ENCODE measurements around the gene CDC27. TPM values are rescaled to one million over a fixed set of nuclear protein-coding genes. Genes with fewer than 3 reads are reported as not detected.
A peak's percentile ranks its signal among the peaks of the same experiment; 100 is the strongest.
"Not testable (repeated sequence)": the region's sequence is repeated elsewhere in the genome, so short reads cannot be mapped to it uniquely, and the experiment has no call there.

CDC27 gene
- polyA plus RNA-seq, 6 donors from 2014 or later = 88.1 to 112 (median 97.6) TPM

- H3K4me1 Mint-ChIP-seq = peaks cover 43 to 69% (median 55%) of the 10 kb centered on the region in 3 donors
- H3K36me3 Mint-ChIP-seq = no peaks in the 10 kb centered on the region
- H3K4me3 Mint-ChIP-seq = peak overlapping the region in 3 of 8 donors; percentile 13 to 83 (median 39)
- DNase-seq (no peak), ATAC-seq (ENCODE audit: low read depth in 2 of 2) (no peak)
- no peaks in the 10 kb centered on the region for H3K9me3 Mint-ChIP-seq
- H3K27me3 Mint-ChIP-seq = no peaks in the 10 kb centered on the region
- H3K27ac Mint-ChIP-seq = peak overlapping the region; percentile 66 to 99 (median 96)
Measured at GRCh38 chr17:47201166-47201565, 12.1 kb upstream of the CDC27 start.

GRCh38 chr17:47200325-47200664 is 11.2 kb upstream of the CDC27 start:
- H3K9me3 Mint-ChIP-seq = no peaks in the 10 kb centered on the region
- peak; percentile 30 to 35 for ATAC-seq (ENCODE audit: low read depth in 2 of 2)
- peaks cover 38 to 66% (median 47%) of the 10 kb centered on the region in 3 donors for H3K4me1 Mint-ChIP-seq
- DNase-seq = no peak
- H3K36me3 Mint-ChIP-seq = no peaks in the 10 kb centered on the region
- H3K27me3 Mint-ChIP-seq = no peaks in the 10 kb centered on the region
- H3K27ac Mint-ChIP-seq = peak overlapping the region; percentile 81 to 99 (median 98)
- H3K4me3 Mint-ChIP-seq = peak overlapping the region; percentile 59 to 96 (median 84)

GRCh38 chr17:47199627-47200324 is 10.7 kb upstream of the CDC27 start:
- H3K27me3 Mint-ChIP-seq = no peaks in the 10 kb centered on the region
- ATAC-seq (ENCODE audit: low read depth in 2 of 2) (peak; percentile 82), DNase-seq (peak; percentile 72)
- no peaks in the 10 kb centered on the region for H3K36me3 Mint-ChIP-seq
- peak overlapping the region; percentile 81 to 99 (median 98) for H3K27ac Mint-ChIP-seq
- H3K4me3 Mint-ChIP-seq = peak overlapping the region; percentile 59 to 96 (median 84)
- H3K4me1 Mint-ChIP-seq = peaks cover 33 to 62% (median 42%) of the 10 kb centered on the region in 3 donors
- H3K9me3 Mint-ChIP-seq = no peaks in the 10 kb centered on the region

- ATAC-seq (ENCODE audit: low read depth in 2 of 2) (no peak), DNase-seq (no peak)
- no peaks in the 10 kb centered on the region for H3K27me3 Mint-ChIP-seq
- H3K27ac Mint-ChIP-seq = peak overlapping the region in 2 of 6 donors; percentile 27 to 32
- no peak overlapping the region for H3K4me3 Mint-ChIP-seq
- no peaks in the 10 kb centered on the region for H3K9me3 Mint-ChIP-seq
- peaks cover 27 to 61% (median 35%) of the 10 kb centered on the region in 3 donors for H3K4me1 Mint-ChIP-seq
- H3K36me3 Mint-ChIP-seq = no peaks in the 10 kb centered on the region
Measured at GRCh38 chr17:47197821-47198220, 8.7 kb upstream of the CDC27 start.

- H3K9me3 Mint-ChIP-seq = peaks cover 0 to 4% (median 0%) of the 10 kb centered on the region in 7 donors
- peaks cover 29 to 57% (median 33%) of the 10 kb centered on the region in 3 donors for H3K4me1 Mint-ChIP-seq
- peak overlapping the region in 2 of 6 donors; percentile 75 to 79 for H3K27ac Mint-ChIP-seq
- ATAC-seq (ENCODE audit: low read depth in 2 of 2) = no peak
- DNase-seq = no peak
- peak overlapping the region in 1 of 8 donors; percentile 16 for H3K4me3 Mint-ChIP-seq
- H3K36me3 Mint-ChIP-seq = no peaks in the 10 kb centered on the region
- no peaks in the 10 kb centered on the region for H3K27me3 Mint-ChIP-seq
Measured at GRCh38 chr17:47193931-47194511, 4.9 kb upstream of the CDC27 start.

GRCh38 chr17:47192554-47192953 is 3.5 kb upstream of the CDC27 start:
- Mint-ChIP-seq H3K27ac (peak overlapping the region in 4 of 6 donors; percentile 26 to 80 (median 75)), H3K36me3 (no peaks in the 10 kb centered on the region), H3K27me3 (no peaks in the 10 kb centered on the region), H3K4me1 (peaks cover 35 to 56% (median 37%) of the 10 kb centered on the region in 3 donors), H3K9me3 (peaks cover 0 to 4% (median 0%) of the 10 kb centered on the region in 7 donors), H3K4me3 (peak overlapping the region in 4 of 8 donors; percentile 25 to 66 (median 58))
- DNase-seq (peak; percentile 39), ATAC-seq (ENCODE audit: low read depth in 2 of 2) (peak in 1 of 2 donors; percentile 22)

GRCh38 chr17:47190770-47191169 is 1.7 kb upstream of the CDC27 start:
- Mint-ChIP-seq H3K36me3 (peaks cover 0 to 4% of the 10 kb centered on the region in 2 donors), H3K27ac (peak overlapping the region in 1 of 6 donors; percentile 70), H3K4me1 (peaks cover 44 to 67% (median 47%) of the 10 kb centered on the region in 3 donors), H3K9me3 (peaks cover 0 to 4% (median 0%) of the 10 kb centered on the region in 7 donors), H3K27me3 (no peaks in the 10 kb centered on the region), H3K4me3 (peak overlapping the region in 1 of 8 donors; percentile 98)
- DNase-seq = no peak
- ATAC-seq (ENCODE audit: low read depth in 2 of 2) = no peak

GRCh38 chr17:47190243-47190642 is 1.1 kb upstream of the CDC27 start:
- peak overlapping the region in 1 of 6 donors; percentile 95 for H3K27ac Mint-ChIP-seq
- peaks cover 40 to 67% (median 48%) of the 10 kb centered on the region in 3 donors for H3K4me1 Mint-ChIP-seq
- H3K4me3 Mint-ChIP-seq = peak overlapping the region in 6 of 8 donors; percentile 12 to 98 (median 96)
- peaks cover 0 to 4% (median 0%) of the 10 kb centered on the region in 7 donors for H3K9me3 Mint-ChIP-seq
- peaks cover 0 to 4% of the 10 kb centered on the region in 2 donors for H3K36me3 Mint-ChIP-seq
- H3K27me3 Mint-ChIP-seq = no peaks in the 10 kb centered on the region
- ATAC-seq (ENCODE audit: low read depth in 2 of 2) = no peak
- DNase-seq = no peak

GRCh38 chr17:47189732-47190237 is 690 bp upstream of the CDC27 start:
- Mint-ChIP-seq H3K4me3 (peak overlapping the region; percentile 95 to 98 (median 96)), H3K27ac (peak overlapping the region; percentile 49 to 99 (median 98)), H3K4me1 (peaks cover 40 to 69% (median 49%) of the 10 kb centered on the region in 3 donors), H3K36me3 (peaks cover 0 to 4% of the 10 kb centered on the region in 2 donors), H3K27me3 (no peaks in the 10 kb centered on the region), H3K9me3 (peaks cover 0 to 4% (median 0%) of the 10 kb centered on the region in 7 donors)
- ATAC-seq (ENCODE audit: low read depth in 2 of 2) (no peak), DNase-seq (no peak)

GRCh38 chr17:47188271-47188875 is 722 bp downstream of the CDC27 start:
- peak; percentile 29 for DNase-seq
- Mint-ChIP-seq H3K27ac (peak overlapping the region; percentile 95 to 99 (median 98)), H3K9me3 (peaks cover 0 to 4% (median 0%) of the 10 kb centered on the region in 7 donors), H3K4me1 (peaks cover 42 to 65% (median 49%) of the 10 kb centered on the region in 3 donors), H3K36me3 (peaks cover 0 to 4% of the 10 kb centered on the region in 2 donors), H3K27me3 (no peaks in the 10 kb centered on the region), H3K4me3 (peak overlapping the region; percentile 95 to 98 (median 96))
- ATAC-seq (ENCODE audit: low read depth in 2 of 2) = no peak

GRCh38 chr17:47184681-47185080 is 4.4 kb downstream of the CDC27 start:
- DNase-seq = no peak
- H3K4me3 Mint-ChIP-seq = no peak overlapping the region
- H3K36me3 Mint-ChIP-seq = peaks cover 6 to 9% of the 10 kb centered on the region in 2 donors
- H3K9me3 Mint-ChIP-seq = no peaks in the 10 kb centered on the region
- peak overlapping the region in 1 of 6 donors; percentile 69 for H3K27ac Mint-ChIP-seq
- ATAC-seq (ENCODE audit: low read depth in 2 of 2) = no peak
- H3K27me3 Mint-ChIP-seq = no peaks in the 10 kb centered on the region
- peaks cover 48 to 64% (median 54%) of the 10 kb centered on the region in 3 donors for H3K4me1 Mint-ChIP-seq

GRCh38 chr17:47180988-47181387 is 8.1 kb downstream of the CDC27 start:
- not testable (repeated sequence) for ATAC-seq (ENCODE audit: low read depth in 2 of 2); H3K9me3 Mint-ChIP-seq; H3K27me3 Mint-ChIP-seq; DNase-seq; H3K27ac Mint-ChIP-seq; H3K4me3 Mint-ChIP-seq
- peaks cover 44 to 56% (median 44%) of the 10 kb centered on the region in 3 donors for H3K4me1 Mint-ChIP-seq
- peaks cover 6 to 18% of the 10 kb centered on the region in 2 donors for H3K36me3 Mint-ChIP-seq

GRCh38 chr17:47180337-47180736 is 8.8 kb downstream of the CDC27 start:
- Mint-ChIP-seq H3K27me3 (no peaks in the 10 kb centered on the region), H3K9me3 (no peaks in the 10 kb centered on the region), H3K4me3 (no peak overlapping the region), H3K27ac (peak overlapping the region in 2 of 6 donors; percentile 12 to 78), H3K4me1 (peaks cover 41 to 53% (median 41%) of the 10 kb centered on the region in 3 donors), H3K36me3 (peaks cover 6 to 17% of the 10 kb centered on the region in 2 donors)
- DNase-seq (no peak), ATAC-seq (ENCODE audit: low read depth in 2 of 2) (no peak)
